K562 (cell line): Measurements from ENCODE around the gene ACLY. TPM values are rescaled to one million over a fixed set of nuclear protein-coding genes. Genes with fewer than 3 reads are reported as not detected.
A peak's percentile ranks its signal among the peaks of the same experiment; 100 is the strongest.

ENCODE experiments used
- BRD4 ChIP-seq: fragments of 200-600 bp; sonication (generic); IDR thresholded peaks from 2 replicates; pipeline ENCODE4 v1.6.1; 2017; ENCODE audit warnings: inconsistent platforms
- CBX2 ChIP-seq: fragments of 200-600 bp; sonication (generic); IDR thresholded peaks from one replicate; pipeline ENCODE4 v1.6.1; 2012; ENCODE audit warnings: mild to moderate bottlenecking, low read length, inconsistent platforms; ENCODE audit not compliant: insufficient read depth, poor library complexity, severe bottlenecking
- FOXK2 ChIP-seq, 2 experiments: fragments of 450-650 bp; IDR thresholded peaks in 1 of 2; conservative IDR thresholded peaks in 1 of 2; 2 replicates each; pipeline ENCODE4 v1.6.1; 2016; ENCODE audit warnings: low read depth in 2 of 2, mild to moderate bottlenecking in 1 of 2
- HCFC1 ChIP-seq: IDR thresholded peaks from 2 replicates; pipeline ENCODE4 v1.6.1; 2012; ENCODE audit warnings: low read depth, low read length, improper control_type of control experiment
- KAT8 ChIP-seq: fragments of 450-650 bp; IDR thresholded peaks from 2 replicates; pipeline ENCODE4 v1.6.1; 2016; ENCODE audit warnings: low read depth, mild to moderate bottlenecking
- LEF1 ChIP-seq: fragments of 450-650 bp; IDR thresholded peaks from 2 replicates; pipeline ENCODE4 v1.6.1; 2016; ENCODE audit warnings: mild to moderate bottlenecking
- MEIS2 ChIP-seq: fragments of 450-650 bp; IDR thresholded peaks from 2 replicates; pipeline ENCODE4 v1.6.1; 2014; ENCODE audit warnings: mild to moderate bottlenecking; ENCODE audit not compliant: partially characterized antibody
- NCOA1 ChIP-seq: fragments of 450-650 bp; IDR thresholded peaks from 2 replicates; pipeline ENCODE4 v1.6.1; 2016; ENCODE audit warnings: low read depth
- NR2C2 ChIP-seq, 2 experiments: fragments of 200-800 bp in 1 of 2; sonication (Bioruptor generic) in 1 of 2; sonication (generic) in 1 of 2; formaldehyde crosslinking in 1 of 2; IDR thresholded peaks; 2 replicates each; pipeline versions ENCODE4 v1.6.1 to v1.8.0; 2016 to 2022; ENCODE audit warnings: mild to moderate bottlenecking in 1 of 2, missing compliant biosample characterization in 1 of 2, missing genetic modification characterization in 1 of 2, missing genetic modification reagents in 1 of 2
- NRF1 ChIP-seq, 2 experiments: fragments of 450-650 bp; IDR thresholded peaks in 1 of 2; conservative IDR thresholded peaks in 1 of 2; 2 replicates each; pipeline ENCODE4 v1.6.1; 2014; ENCODE audit warnings: mild to moderate bottlenecking in 2 of 2
- PCBP1 ChIP-seq: fragments of 200-400 bp; formaldehyde crosslinking; IDR thresholded peaks from 2 replicates; pipeline ENCODE4 v1.6.1; 2018; ENCODE audit warnings: mild to moderate bottlenecking, low read depth, low read length; ENCODE audit not compliant: poor library complexity, severe bottlenecking
- PTBP1 ChIP-seq: fragments of 200-400 bp; formaldehyde crosslinking; IDR thresholded peaks from 2 replicates; pipeline ENCODE4 v1.6.1; 2017; ENCODE audit warnings: low read depth, low read length
- RBFOX2 ChIP-seq: fragments of 200-400 bp; formaldehyde crosslinking; IDR thresholded peaks from 2 replicates; pipeline ENCODE4 v1.6.1; 2017; ENCODE audit warnings: low read depth, mild to moderate bottlenecking, low read length, moderate library complexity
- RBM22 ChIP-seq: fragments of 200-400 bp; formaldehyde crosslinking; IDR thresholded peaks from 2 replicates; pipeline ENCODE4 v1.6.1; 2018; ENCODE audit warnings: low read length, low read depth; ENCODE audit not compliant: poor library complexity, severe bottlenecking
- SP1 ChIP-seq: sonication (generic); formaldehyde crosslinking; IDR thresholded peaks from 2 replicates; pipeline ENCODE4 v1.8.1; 2022; ENCODE audit warnings: mild to moderate bottlenecking, missing genetic modification reagents
- TRIM24 ChIP-seq, 2 experiments: fragments of 450-650 bp; IDR thresholded peaks; 2 replicates each; pipeline ENCODE4 v1.6.1; 2016
- XRCC5 ChIP-seq: fragments of 200-400 bp; formaldehyde crosslinking; IDR thresholded peaks from 2 replicates; pipeline ENCODE4 v1.6.1; 2017; ENCODE audit warnings: low read depth, mild to moderate bottlenecking, low read length
- ZBED1 ChIP-seq: IDR thresholded peaks from 2 replicates; pipeline ENCODE4 v1.6.1; 2014
- ZNF282 ChIP-seq: sonication (generic); formaldehyde crosslinking; IDR thresholded peaks from 2 replicates; pipeline ENCODE4 v1.8.1; 2023; ENCODE audit warnings: missing genetic modification reagents
- ZNF644 ChIP-seq: fragments of 200-800 bp; sonication (Bioruptor generic); IDR thresholded peaks from 2 replicates; pipeline ENCODE4 v1.6.1; 2016; ENCODE audit warnings: low read depth, missing genetic modification characterization, missing compliant biosample characterization
- polyA plus RNA-seq, 8 experiments: library from polyadenylated mRNA; depleted of rRNA in 4 of 8; stranded (reverse) in 5 of 8; unstranded in 3 of 8; fragments of >200 nt; fragmentation: Nextera tagmentation in 2 of 8; fragmentation: Illumina TruSeq in 1 of 8; extraction: Ambion mirVana in 2 of 8; extraction: Trizol in 1 of 8; gene quantifications; 2 replicates each; pipeline versions ENCODE4 v1.2.1 to v1.2.3, GENCODE V29; 2011 to 2014; ENCODE audit warnings: inconsistent platforms in 1 of 8, missing spikeins in 1 of 8
- total RNA-seq, 7 experiments: library from RNA; depleted of rRNA in 6 of 7; stranded (reverse); fragments of >200 nt in 6 of 7; fragmentation: Illumina TruSeq in 2 of 7; extraction: Trizol in 2 of 7; gene quantifications; 2 replicates each; pipeline versions ENCODE4 v1.2.1 to v1.2.3, GENCODE V29; 2011 to 2021; ENCODE audit warnings: low replicate concordance in 1 of 7
- TF ChIP-seq, protein P1 (sequence below), 2 experiments: fragments of 450-650 bp; formaldehyde crosslinking in 1 of 2; IDR thresholded peaks; 2 replicates each; pipeline versions ENCODE4 v1.4.0 to v1.6.1; 2014 to 2020; ENCODE audit warnings: mild to moderate bottlenecking in 2 of 2, borderline replicate concordance in 1 of 2, low read depth in 1 of 2

ACLY gene
- total and polyA plus RNA-seq, 9 of the 15 experiments (the other 6 are each of a cell fraction or from before 2014, with no cell fraction given): 42.9 to 280 (median 125) TPM

GRCh38 chr17:41966463-41967140 lies 47.9 kb upstream of the ACLY start, which contains the start of gene CNP (continued):
- TF ChIP-seq, protein P1, sequence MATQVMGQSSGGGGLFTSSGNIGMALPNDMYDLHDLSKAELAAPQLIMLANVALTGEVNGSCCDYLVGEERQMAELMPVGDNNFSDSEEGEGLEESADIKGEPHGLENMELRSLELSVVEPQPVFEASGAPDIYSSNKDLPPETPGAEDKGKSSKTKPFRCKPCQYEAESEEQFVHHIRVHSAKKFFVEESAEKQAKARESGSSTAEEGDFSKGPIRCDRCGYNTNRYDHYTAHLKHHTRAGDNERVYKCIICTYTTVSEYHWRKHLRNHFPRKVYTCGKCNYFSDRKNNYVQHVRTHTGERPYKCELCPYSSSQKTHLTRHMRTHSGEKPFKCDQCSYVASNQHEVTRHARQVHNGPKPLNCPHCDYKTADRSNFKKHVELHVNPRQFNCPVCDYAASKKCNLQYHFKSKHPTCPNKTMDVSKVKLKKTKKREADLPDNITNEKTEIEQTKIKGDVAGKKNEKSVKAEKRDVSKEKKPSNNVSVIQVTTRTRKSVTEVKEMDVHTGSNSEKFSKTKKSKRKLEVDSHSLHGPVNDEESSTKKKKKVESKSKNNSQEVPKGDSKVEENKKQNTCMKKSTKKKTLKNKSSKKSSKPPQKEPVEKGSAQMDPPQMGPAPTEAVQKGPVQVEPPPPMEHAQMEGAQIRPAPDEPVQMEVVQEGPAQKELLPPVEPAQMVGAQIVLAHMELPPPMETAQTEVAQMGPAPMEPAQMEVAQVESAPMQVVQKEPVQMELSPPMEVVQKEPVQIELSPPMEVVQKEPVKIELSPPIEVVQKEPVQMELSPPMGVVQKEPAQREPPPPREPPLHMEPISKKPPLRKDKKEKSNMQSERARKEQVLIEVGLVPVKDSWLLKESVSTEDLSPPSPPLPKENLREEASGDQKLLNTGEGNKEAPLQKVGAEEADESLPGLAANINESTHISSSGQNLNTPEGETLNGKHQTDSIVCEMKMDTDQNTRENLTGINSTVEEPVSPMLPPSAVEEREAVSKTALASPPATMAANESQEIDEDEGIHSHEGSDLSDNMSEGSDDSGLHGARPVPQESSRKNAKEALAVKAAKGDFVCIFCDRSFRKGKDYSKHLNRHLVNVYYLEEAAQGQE (IDR thresholded peaks at IDR 0.05; ENCODE audit: borderline replicate concordance): peak; percentile 16; the same call in 1 of the 2 replicates
- TF ChIP-seq, protein P1 (CRISPR knock-in tag; IDR thresholded peaks at IDR 0.05; ENCODE audit: low read depth): 0 out of 2 replicates have a peak, but pooled peaks have one; percentile 32
- no peak for TF ChIP-seq LEF1
- TF ChIP-seq MEIS2: peak; percentile 68
- peak; percentile 82 for TF ChIP-seq PCBP1
- 0 out of 2 replicates have a peak, but pooled peaks have one; percentile 28 for TF ChIP-seq ZBED1
- no peak for TF ChIP-seq KAT8
- no peak for TF ChIP-seq ZNF282 (CRISPR knock-in tag)
- TF ChIP-seq TRIM24 (IDR thresholded peaks at IDR 0.05): no peak
- no peak for TF ChIP-seq PTBP1
- TF ChIP-seq ZNF644: no peak
- TF ChIP-seq HCFC1: peak; percentile 35; the same call in 1 of the 2 replicates
- TF ChIP-seq RBM22: peak; percentile 88
- TF ChIP-seq NR2C2 (CRISPR knock-in tag; IDR thresholded peaks at IDR 0.05): no peak
- TF ChIP-seq NR2C2 (tag; IDR thresholded peaks at IDR 0.05): 0 out of 2 replicates have a peak, but pooled peaks have one; percentile 27
- TF ChIP-seq NCOA1: no peak
- no peak for TF ChIP-seq CBX2
- TF ChIP-seq NRF1 (conservative IDR thresholded peaks at IDR 0.05 in 1 of 2, IDR thresholded peaks at IDR 0.05 in 1 of 2): peak; percentile 94 to 95
- TF ChIP-seq BRD4: 0 out of 2 replicates have a peak, but pooled peaks have one; percentile 36
- TF ChIP-seq SP1 (CRISPR knock-in tag): peak; percentile 37; the same call in 1 of the 2 replicates
- TF ChIP-seq XRCC5: 0 out of 2 replicates have a peak, but pooled peaks have one; percentile 33
- TF ChIP-seq RBFOX2: peak; percentile 85
- TF ChIP-seq FOXK2 (conservative IDR thresholded peaks at IDR 0.05 in 1 of 2, IDR thresholded peaks at IDR 0.05 in 1 of 2; ENCODE audit: low read depth in 2 of 2): no peak
